Liver (tissue), 9 donors: ENCODE measurements around the gene PSG2. TPM values are rescaled to one million over a fixed set of nuclear protein-coding genes. Genes with fewer than 3 reads are reported as not detected.
"Not testable (repeated sequence)": the region's sequence is repeated elsewhere in the genome, so short reads cannot be mapped to it uniquely, and the experiment has no call there.

ENCODE experiments used
- DNase-seq: peaks from one replicate; pipeline ENCODE4 v3.0.0-alpha.2; 2017; ENCODE audit warnings: low spot score
- H3K27ac ChIP-seq, 2 donors: one replicate each; pipeline ENCODE4 v1.7.0; 2013; ENCODE audit warnings: inconsistent platforms in 2 of 2, low read length in 2 of 2, control low read depth in 1 of 2, low read depth in 1 of 2, mild to moderate bottlenecking in 1 of 2
- H3K27me3 ChIP-seq, 4 donors: one replicate each; pipeline versions ENCODE4 v1.6.1 to v1.7.0; 2013; ENCODE audit warnings: low read length in 3 of 4, inconsistent platforms in 1 of 4, mild to moderate bottlenecking in 1 of 4, moderate library complexity in 1 of 4; ENCODE audit not compliant: control insufficient read depth in 4 of 4, insufficient read depth in 4 of 4
- H3K36me3 ChIP-seq, 4 donors: one replicate each; pipeline versions ENCODE4 v1.6.1 to v1.7.0; 2013; ENCODE audit warnings: low read length in 3 of 4, mild to moderate bottlenecking in 3 of 4, low read depth in 1 of 4, moderate library complexity in 1 of 4; ENCODE audit not compliant: control insufficient read depth in 4 of 4, insufficient read depth in 3 of 4
- H3K4me1 ChIP-seq, 4 donors: one replicate each; pipeline versions ENCODE4 v1.6.1 to v1.7.0; 2013; ENCODE audit warnings: low read length in 3 of 4, mild to moderate bottlenecking in 3 of 4, moderate library complexity in 1 of 4; ENCODE audit not compliant: control insufficient read depth in 4 of 4, insufficient read depth in 4 of 4
- H3K4me3 ChIP-seq, 3 donors: one replicate each; pipeline versions ENCODE4 v1.6.1 to v1.7.0; 2013; ENCODE audit warnings: low read length in 3 of 3, control low read depth in 1 of 3, low read depth in 1 of 3, mild to moderate bottlenecking in 1 of 3
- H3K9ac ChIP-seq, 2 donors: one replicate each; pipeline ENCODE4 v1.7.0; 2013; ENCODE audit warnings: low read length in 2 of 2, mild to moderate bottlenecking in 2 of 2, moderate library complexity in 2 of 2, control low read depth in 1 of 2, low read depth in 1 of 2
- H3K9me3 ChIP-seq, 4 donors: one replicate each; pipeline versions ENCODE4 v1.6.1 to v1.7.0; 2013; ENCODE audit warnings: low read length in 3 of 4; ENCODE audit not compliant: control insufficient read depth in 4 of 4
- WGBS: extraction: QIAGEN DNeasy Blood & Tissue Kit; methylation state at CpG from one replicate; pipeline ENCODE4 v1.1.7; 2013; 5-methylcytosine and 5-hydroxymethylcytosine counted together
- polyA plus RNA-seq, 2 donors: library from polyadenylated mRNA; stranded (reverse) in 1 of 2; unstranded in 1 of 2; fragments of 200-250 nt in 1 of 2; fragments of >200 nt in 1 of 2; fragmentation: Nextera tagmentation in 1 of 2; extraction: Ambion mirVana in 1 of 2; gene quantifications; one replicate each; pipeline versions ENCODE4 v1.2.1 to v1.2.3, GENCODE V29; 2013 to 2015
- total RNA-seq, 2 donors: library from RNA; depleted of rRNA; stranded (reverse); fragments of >200 nt; gene quantifications; one replicate each; pipeline ENCODE4 v1.2.3, GENCODE V29; 2014
- donor health status: healthy.
- donor health status: healthy.
- donor health status: healthy.
- donor health status: healthy.
- donor health status: healthy.

Gene PSG2
- total and polyA plus RNA-seq, 4 donors = not detected

GRCh38 chr19:43061326-43061725 is 21.2 kb downstream of the PSG2 start:
- not testable (repeated sequence) for H3K4me1 ChIP-seq, H3K9ac ChIP-seq, H3K27ac ChIP-seq, H3K27me3 ChIP-seq, H3K36me3 ChIP-seq, H3K9me3 ChIP-seq, H3K4me3 ChIP-seq, DNase-seq
- 70% methylated on average over 3 of the region's 3 CpGs for WGBS

DNA sequence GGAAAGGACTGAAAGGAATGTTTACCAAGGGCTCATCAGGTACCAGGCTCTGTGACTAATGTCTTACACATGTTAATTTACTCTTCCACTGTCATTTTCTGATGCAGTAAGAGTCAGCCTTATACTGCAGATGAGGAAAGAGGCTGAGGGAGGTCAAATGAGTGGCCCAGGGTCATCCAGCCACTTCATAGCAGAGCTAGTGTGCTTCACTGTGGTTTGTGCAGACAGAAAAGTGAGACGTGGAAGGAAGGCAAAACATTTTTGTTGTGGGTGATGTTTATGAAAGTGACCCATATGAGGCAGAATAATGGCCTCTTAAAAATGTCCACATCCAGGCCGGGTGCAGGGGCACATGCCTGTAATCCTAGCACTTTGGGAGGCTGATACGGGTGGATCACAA is 22.2 kb downstream of the PSG2 start:
- not testable (repeated sequence) for H3K9ac ChIP-seq, H3K27me3 ChIP-seq, H3K4me1 ChIP-seq, H3K27ac ChIP-seq, H3K4me3 ChIP-seq, H3K36me3 ChIP-seq, DNase-seq, H3K9me3 ChIP-seq
- 56% methylated on average over 3 of the region's 3 CpGs for WGBS

DNA sequence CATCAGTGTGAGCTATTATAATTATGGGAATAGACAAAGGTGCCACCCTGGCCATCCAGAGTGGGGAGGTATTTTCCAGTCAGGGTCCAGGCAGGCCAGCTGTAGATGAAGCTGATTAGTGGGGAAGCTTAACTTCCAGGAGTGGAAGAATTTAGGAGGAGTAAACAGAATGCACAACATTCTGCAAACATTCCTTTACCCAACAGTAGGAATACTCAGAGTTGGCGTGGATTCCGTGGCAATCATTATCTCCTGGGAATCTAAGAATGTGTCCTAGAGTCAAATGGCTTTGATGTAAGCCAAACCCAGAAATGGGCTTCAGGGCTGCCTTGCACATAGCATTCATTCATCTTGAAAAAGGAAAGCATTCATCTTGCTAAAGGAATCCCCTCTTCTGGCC is 23.0 kb downstream of the PSG2 start:
- H3K9me3 ChIP-seq, H3K36me3 ChIP-seq, H3K27ac ChIP-seq, DNase-seq, H3K4me1 ChIP-seq, H3K9ac ChIP-seq, H3K27me3 ChIP-seq, H3K4me3 ChIP-seq: not testable (repeated sequence)
- whole genome bisulfite sequencing = 71% methylated on average over 2 of the region's 2 CpGs

DNA sequence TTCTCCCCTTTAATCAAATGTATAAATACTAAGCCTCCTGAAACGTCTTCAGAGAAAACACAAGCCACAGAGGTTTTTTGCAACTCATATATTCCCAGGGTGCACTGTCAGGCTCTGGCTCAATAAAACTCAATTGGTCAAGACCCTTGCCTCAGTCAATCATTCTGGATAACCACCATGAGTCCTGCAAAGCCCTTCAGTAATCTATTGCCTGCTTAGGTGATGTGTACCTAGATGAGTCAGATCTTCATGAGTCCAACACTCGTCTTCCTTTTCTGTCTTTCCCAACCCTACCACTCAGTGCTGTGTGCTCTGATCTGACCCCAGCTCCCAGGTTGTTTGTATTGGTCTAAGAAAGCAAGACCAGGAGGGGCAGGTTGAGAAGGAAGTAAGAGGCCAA is 24.1 kb downstream of the PSG2 start:
- not testable (repeated sequence) for H3K9ac ChIP-seq, H3K27ac ChIP-seq, H3K9me3 ChIP-seq, H3K27me3 ChIP-seq, H3K4me3 ChIP-seq, DNase-seq, H3K36me3 ChIP-seq, H3K4me1 ChIP-seq
- WGBS = 32% methylated on average over 2 of the region's 2 CpGs

DNA sequence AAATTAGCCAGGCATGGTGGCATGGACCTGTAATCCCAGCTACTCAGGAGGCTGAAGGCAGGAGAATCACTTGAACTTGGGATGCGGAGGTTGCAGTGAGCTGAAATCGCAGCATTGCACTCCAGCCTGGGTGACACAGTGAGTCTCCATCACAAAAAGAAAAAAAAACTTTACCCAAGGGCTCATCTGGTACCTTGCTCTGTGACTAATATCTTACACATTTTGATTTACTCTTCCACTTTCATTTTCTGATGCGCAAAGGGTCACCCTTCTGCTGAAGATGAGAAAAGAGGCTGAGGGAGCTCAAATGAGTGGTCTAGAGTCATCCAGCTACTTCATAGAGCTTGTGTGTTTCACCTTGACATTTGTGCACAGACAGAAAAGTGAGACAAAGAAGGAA is 34.5 kb downstream of the PSG2 start:
- H3K27me3 ChIP-seq, H3K9me3 ChIP-seq, H3K27ac ChIP-seq, H3K4me1 ChIP-seq, H3K36me3 ChIP-seq, DNase-seq, H3K9ac ChIP-seq, H3K4me3 ChIP-seq: not testable (repeated sequence)
- 83% methylated on average over 3 of the region's 3 CpGs for WGBS

- H3K4me3 ChIP-seq, H3K36me3 ChIP-seq, H3K27me3 ChIP-seq, H3K9me3 ChIP-seq, DNase-seq, H3K4me1 ChIP-seq, H3K9ac ChIP-seq, H3K27ac ChIP-seq: not testable (repeated sequence)
- WGBS = 67% methylated on average over 2 of the region's 2 CpGs
Observed at GRCh38 chr19:43046578-43046977, 35.9 kb downstream of the PSG2 start.

DNA sequence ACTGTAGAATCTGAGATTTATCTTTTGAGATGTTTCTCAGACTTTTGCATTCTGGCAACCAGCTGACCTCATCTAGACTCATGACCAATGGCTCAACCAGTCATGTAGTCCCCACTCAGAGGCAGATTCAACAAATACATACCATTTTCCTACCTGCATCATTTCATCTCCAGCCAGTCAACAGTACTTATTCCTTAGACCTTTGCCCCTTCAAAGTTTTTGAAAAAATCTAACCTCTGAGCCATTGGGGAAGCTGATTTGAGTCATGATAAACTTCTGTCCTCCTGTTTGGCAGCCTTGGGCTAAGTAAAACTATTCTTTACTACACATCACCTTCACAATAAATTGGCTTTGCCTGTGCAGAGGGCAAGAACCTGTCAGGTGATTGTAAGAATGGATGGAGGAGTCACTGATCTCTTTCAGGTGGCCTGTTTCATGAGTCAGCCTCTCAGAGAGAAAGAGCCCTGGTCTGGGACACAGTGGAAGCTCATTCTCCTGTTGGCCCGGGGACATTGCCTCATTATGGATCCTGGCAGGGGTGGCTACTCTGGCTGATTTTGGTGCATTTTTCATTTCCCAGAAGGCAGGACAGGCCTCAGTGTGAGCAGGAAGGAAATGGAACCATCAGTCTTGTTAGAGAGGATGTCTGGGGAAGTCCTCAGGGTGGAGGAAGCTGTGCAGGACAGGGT is 38.9 kb downstream of the PSG2 start:
- not testable (repeated sequence) for H3K9ac ChIP-seq, H3K27ac ChIP-seq, H3K4me1 ChIP-seq, H3K4me3 ChIP-seq, H3K9me3 ChIP-seq, H3K27me3 ChIP-seq, DNase-seq, H3K36me3 ChIP-seq
- 68% methylated on average over 1 of the region's 1 CpG for WGBS
